Nephron (organoid): ENCODE data around the gene ABI2.
"Not testable (repeated sequence)": the region's sequence is repeated elsewhere in the genome, so short reads cannot be mapped to it uniquely, and the experiment has no call there.

Experiments used
- H3K27ac Mint-ChIP-seq, 3 experiments: 2 replicates each; pipeline ENCODE4 v1.8.0; 2020; ENCODE audit warnings: mixed read lengths in 3 of 3, mild to moderate bottlenecking in 2 of 3, moderate library complexity in 1 of 3
- H3K27me3 Mint-ChIP-seq: 2 replicates; pipeline ENCODE4 v1.8.0; 2021; ENCODE audit warnings: low read depth, mild to moderate bottlenecking, moderate library complexity, mixed read lengths
- H3K36me3 Mint-ChIP-seq: 2 replicates; pipeline ENCODE4 v1.8.0; 2020; ENCODE audit warnings: low read depth, mixed read lengths
- H3K4me1 Mint-ChIP-seq: 2 replicates; pipeline ENCODE4 v1.8.0; 2020; ENCODE audit warnings: mixed read lengths
- H3K4me3 Mint-ChIP-seq, 3 experiments: 2 replicates each; pipeline ENCODE4 v1.8.0; 2020; ENCODE audit warnings: mild to moderate bottlenecking in 3 of 3, mixed read lengths in 3 of 3, moderate library complexity in 2 of 3
- H3K9me3 Mint-ChIP-seq: 2 replicates; pipeline ENCODE4 v1.8.0; 2020; ENCODE audit warnings: mixed read lengths
- CTCF ChIP-seq, 3 experiments: fragments of 200-600 bp; sonication (generic); IDR thresholded peaks; one replicate each; pipeline ENCODE4 v1.5.0; 2021; ENCODE audit warnings: antibody characterized with exemption in 3 of 3; ENCODE audit not compliant: unreplicated experiment in 3 of 3

ABI2 gene

GRCh38 chr2:203383038-203383437, 54.8 kb downstream of the ABI2 start:
- Mint-ChIP-seq H3K4me1 (peaks cover 4% of the 10 kb centered on the region), H3K27ac (no peak overlapping the region)
- TF ChIP-seq CTCF (IDR thresholded peaks at IDR 0.05; ENCODE audit: unreplicated experiment in 3 of 3): no peak

GRCh38 chr2:203388153-203388552, 60.0 kb downstream of the ABI2 start:
- peaks cover 43% of the 10 kb centered on the region for H3K36me3 Mint-ChIP-seq
- not testable (repeated sequence) for H3K4me1 Mint-ChIP-seq, H3K27me3 Mint-ChIP-seq, H3K9me3 Mint-ChIP-seq, H3K4me3 Mint-ChIP-seq, H3K27ac Mint-ChIP-seq

More at GRCh38 chr2:203383038-203383437, 54.8 kb downstream of the ABI2 start:
- Mint-ChIP-seq H3K36me3 (peaks cover 37% of the 10 kb centered on the region), H3K4me3 (no peak overlapping the region), H3K27me3 (no peaks in the 10 kb centered on the region), H3K9me3 (no peaks in the 10 kb centered on the region)

- Mint-ChIP-seq H3K27me3 (no peaks in the 10 kb centered on the region), H3K36me3 (peaks cover 63% of the 10 kb centered on the region), H3K9me3 (no peaks in the 10 kb centered on the region), H3K4me1 (no peaks in the 10 kb centered on the region), H3K27ac (no peak overlapping the region), H3K4me3 (no peak overlapping the region)
- TF ChIP-seq CTCF (IDR thresholded peaks at IDR 0.05; ENCODE audit: unreplicated experiment in 3 of 3): no peak
Observed at GRCh38 chr2:203394519-203395227, 66.5 kb downstream of the ABI2 start.

GRCh38 chr2:203395858-203396257, 67.7 kb downstream of the ABI2 start:
- H3K36me3 Mint-ChIP-seq: peaks cover 60% of the 10 kb centered on the region
- no peak for TF ChIP-seq CTCF (IDR thresholded peaks at IDR 0.05; ENCODE audit: unreplicated experiment in 3 of 3)
- H3K4me1 Mint-ChIP-seq: no peaks in the 10 kb centered on the region

GRCh38 chr2:203396667-203397066, 68.5 kb downstream of the ABI2 start:
- no peak for TF ChIP-seq CTCF (IDR thresholded peaks at IDR 0.05; ENCODE audit: unreplicated experiment in 3 of 3)
- no peaks in the 10 kb centered on the region for H3K4me1 Mint-ChIP-seq
- H3K4me3 Mint-ChIP-seq: no peak overlapping the region
- H3K27ac Mint-ChIP-seq: peak overlapping the region in 1 of 3 experiments; percentile 19
- H3K9me3 Mint-ChIP-seq: no peaks in the 10 kb centered on the region
- peaks cover 64% of the 10 kb centered on the region for H3K36me3 Mint-ChIP-seq
- H3K27me3 Mint-ChIP-seq: no peaks in the 10 kb centered on the region

More at GRCh38 chr2:203395858-203396257, 67.7 kb downstream of the ABI2 start:
- no peak overlapping the region for H3K4me3 Mint-ChIP-seq
- H3K9me3 Mint-ChIP-seq: no peaks in the 10 kb centered on the region
- H3K27ac Mint-ChIP-seq: peak overlapping the region in 1 of 3 experiments; percentile 13
- H3K27me3 Mint-ChIP-seq: no peaks in the 10 kb centered on the region

GRCh38 chr2:203399031-203399430, 70.8 kb downstream of the ABI2 start:
- Mint-ChIP-seq H3K4me3 (no peak overlapping the region), H3K4me1 (no peaks in the 10 kb centered on the region), H3K9me3 (no peaks in the 10 kb centered on the region), H3K36me3 (peaks cover 57% of the 10 kb centered on the region), H3K27me3 (no peaks in the 10 kb centered on the region), H3K27ac (no peak overlapping the region)
- no peak for TF ChIP-seq CTCF (IDR thresholded peaks at IDR 0.05; ENCODE audit: unreplicated experiment in 3 of 3)
